HepG2 (cell line): ENCODE measurements around the gene UBL3. TPM values are rescaled to one million over a fixed set of nuclear protein-coding genes. Genes with fewer than 3 reads are reported as not detected.

Source experiments
- CEBPZ ChIP-seq: IDR thresholded peaks from 2 replicates; pipeline ENCODE4 v1.6.1; 2012; ENCODE audit warnings: low read length, improper control_type of control experiment
- GABPB1 ChIP-seq: IDR thresholded peaks from 2 replicates; pipeline ENCODE4 v1.6.1; 2016; ENCODE audit warnings: mild to moderate bottlenecking, missing genetic modification reagents, moderate library complexity, missing compliant biosample characterization
- GMEB2 ChIP-seq: IDR thresholded peaks from 2 replicates; pipeline ENCODE4 v1.6.1; 2016; ENCODE audit warnings: missing biosample characterization, missing genetic modification reagents, low read depth
- HDAC1 ChIP-seq: sonication (generic); formaldehyde crosslinking; IDR thresholded peaks from 2 replicates; pipeline ENCODE4 v1.5.1; 2020; ENCODE audit warnings: mild to moderate bottlenecking, missing genetic modification reagents
- NCOA1 ChIP-seq: sonication (generic); formaldehyde crosslinking; IDR thresholded peaks from 2 replicates; pipeline ENCODE4 v1.9.0; 2021; ENCODE audit warnings: missing genetic modification reagents
- POLR2A ChIP-seq, 2 experiments: IDR thresholded peaks; 2 replicates each; pipeline ENCODE4 v1.6.1; 2011; ENCODE audit warnings: low read depth in 2 of 2, low read length in 2 of 2, mild to moderate bottlenecking in 1 of 2, moderate library complexity in 1 of 2; ENCODE audit not compliant: insufficient read depth in 1 of 2
- PRDM4 ChIP-seq: sonication (generic); formaldehyde crosslinking; IDR thresholded peaks from 2 replicates; pipeline ENCODE4 v1.9.0; 2021; ENCODE audit warnings: missing genetic modification reagents, borderline replicate concordance
- RFXANK ChIP-seq: IDR thresholded peaks from 2 replicates; pipeline ENCODE4 v1.6.1; 2016
- SCMH1 ChIP-seq: sonication (generic); formaldehyde crosslinking; IDR thresholded peaks from 2 replicates; pipeline ENCODE4 v1.9.0; 2021; ENCODE audit warnings: missing genetic modification reagents, mild to moderate bottlenecking, borderline replicate concordance
- SIN3B ChIP-seq: fragments of 150-350 bp; IDR thresholded peaks from 2 replicates; pipeline ENCODE4 v1.6.1; 2014; ENCODE audit warnings: low read length
- SKI ChIP-seq: fragments of 450-650 bp; IDR thresholded peaks from one replicate; pipeline ENCODE4 v1.6.1; 2018; ENCODE audit warnings: mild to moderate bottlenecking; ENCODE audit not compliant: partially characterized antibody
- SRSF1 ChIP-seq: fragments of 200-400 bp; formaldehyde crosslinking; optimal IDR thresholded peaks from 2 replicates; pipeline ENCODE3; 2017; ENCODE audit warnings: mild to moderate bottlenecking, low read depth, low read length, moderate library complexity
- SRY ChIP-seq: sonication (generic); formaldehyde crosslinking; IDR thresholded peaks from 2 replicates; pipeline ENCODE4 v1.8.0; 2022; ENCODE audit warnings: mild to moderate bottlenecking, missing genetic modification reagents
- TAF15 ChIP-seq: fragments of 200-400 bp; formaldehyde crosslinking; IDR thresholded peaks from one replicate; pipeline ENCODE4 v1.6.1; 2018; ENCODE audit warnings: mild to moderate bottlenecking, low read depth, low read length; ENCODE audit not compliant: poor library complexity, severe bottlenecking
- ZBTB49 ChIP-seq: sonication (generic); formaldehyde crosslinking; IDR thresholded peaks from 2 replicates; pipeline ENCODE4 v1.4.0; 2020; ENCODE audit warnings: missing genetic modification reagents, borderline replicate concordance
- ZNF256 ChIP-seq: sonication (generic); formaldehyde crosslinking; conservative IDR thresholded peaks from 2 replicates; pipeline ENCODE4 v1.4.0; 2020; ENCODE audit warnings: missing genetic modification reagents
- ZNF292 ChIP-seq: sonication (generic); formaldehyde crosslinking; IDR thresholded peaks from 2 replicates; pipeline ENCODE4 v1.8.1; 2022; ENCODE audit warnings: mild to moderate bottlenecking, low read depth, missing genetic modification reagents, borderline replicate concordance
- ZNF605 ChIP-seq: sonication (generic); formaldehyde crosslinking; IDR thresholded peaks from 2 replicates; pipeline ENCODE4 v1.8.0; 2022; ENCODE audit warnings: mild to moderate bottlenecking, missing genetic modification reagents
- polyA plus RNA-seq, 8 experiments: library from polyadenylated mRNA; depleted of rRNA in 3 of 8; stranded (reverse) in 7 of 8; unstranded in 1 of 8; fragments of >200 nt; fragmentation: Illumina TruSeq in 4 of 8; extraction: Trizol in 4 of 8; gene quantifications; 2 replicates each; pipeline versions ENCODE4 v1.2.1 to v1.2.3, GENCODE V29; 2011 to 2016; ENCODE audit warnings: low read depth in 4 of 8, missing spikeins in 1 of 8, mixed read lengths in 1 of 8; ENCODE audit not compliant: insufficient read depth in 1 of 8
- total RNA-seq, 5 experiments: library from RNA; depleted of rRNA; stranded (reverse); fragments of >200 nt; fragmentation: Illumina TruSeq; extraction: Trizol; gene quantifications; 2 replicates each; pipeline ENCODE4 v1.2.3, GENCODE V29; 2016; ENCODE audit warnings: low read depth in 1 of 5

The UBL3 gene
- total and polyA plus RNA-seq, 2 of the 13 experiments (the other 11 are each of a cell fraction or from before 2014, with no cell fraction given), result 7.4 to 9.6 TPM

- TF ChIP-seq GMEB2 (CRISPR knock-in tag) (peak; percentile 47; the same call in 1 of the 2 replicates), ZNF256 (CRISPR knock-in tag) (no peak), SRY (0 out of 2 replicates have a peak, but pooled peaks have one; percentile 43), GABPB1 (CRISPR knock-in tag) (peak; percentile 84), SCMH1 (CRISPR knock-in tag) (no peak), ZNF605 (CRISPR knock-in tag) (0 out of 2 replicates have a peak, but pooled peaks have one; percentile 11), ZBTB49 (CRISPR knock-in tag) (no peak), ZNF292 (CRISPR knock-in tag) (peak; percentile 34; the same call in 1 of the 2 replicates), SKI (peak; percentile 53), RFXANK (CRISPR knock-in tag) (no peak), CEBPZ (no peak), NCOA1 (CRISPR knock-in tag) (no peak), PRDM4 (CRISPR knock-in tag) (no peak), POLR2A (IDR thresholded peaks at IDR 0.05; ENCODE audit: insufficient read depth in 1 of 2, low read depth in 2 of 2, low read length in 2 of 2) (peak; percentile 46 to 64; a peak in 3 of 4 replicates), HDAC1 (CRISPR knock-in tag) (peak; percentile 68), SIN3B (no peak), SRSF1 (peak; percentile 97), TAF15 (peak; percentile 7)
These were observed at the start of gene UBL3 (continued) for GRCh38 chr13:29850213-29850898.
